Activated CD8-positive, alpha-beta memory T cell treated with anti-CD3 and anti-CD28 coated beads for 4 hours (primary cell): ENCODE data around the gene CNTNAP2.

Experiments
- DNase-seq, 2 donors: peaks; one replicate each; pipeline ENCODE4 v3.0.0-alpha.2; 2020; ENCODE audit warnings: low read depth in 2 of 2

CNTNAP2 gene

GRCh38 chr7:147916573-147916972 is 1800.0 kb downstream of the CNTNAP2 start:
- no peak for DNase-seq

GRCh38 chr7:147923841-147924240 is 1807.2 kb downstream of the CNTNAP2 start:
- DNase-seq = no peak

GRCh38 chr7:147937428-147937827 is 1820.8 kb downstream of the CNTNAP2 start:
- no peak for DNase-seq

GRCh38 chr7:147941381-147941780 is 1824.8 kb downstream of the CNTNAP2 start:
- DNase-seq = no peak

GRCh38 chr7:147944321-147944720 is 1827.7 kb downstream of the CNTNAP2 start:
- DNase-seq = no peak

- DNase-seq = no peak
Measured at GRCh38 chr7:147952918-147953317, 1836.3 kb downstream of the CNTNAP2 start.

GRCh38 chr7:147968046-147968610 is 1851.5 kb downstream of the CNTNAP2 start:
- DNase-seq = no peak

- DNase-seq = no peak
Measured at GRCh38 chr7:147971606-147972110, 1855.1 kb downstream of the CNTNAP2 start.

- no peak for DNase-seq
Measured at GRCh38 chr7:147978201-147978600, 1861.6 kb downstream of the CNTNAP2 start.

- DNase-seq = no peak
Measured at GRCh38 chr7:147978651-147979050, 1862.0 kb downstream of the CNTNAP2 start.

- DNase-seq = no peak
Measured at GRCh38 chr7:147980826-147981813, 1864.5 kb downstream of the CNTNAP2 start.

GRCh38 chr7:147982307-147982706 is 1865.7 kb downstream of the CNTNAP2 start:
- no peak for DNase-seq

GRCh38 chr7:147984265-147984664 is 1867.7 kb downstream of the CNTNAP2 start:
- DNase-seq = no peak

- DNase-seq = no peak
Measured at GRCh38 chr7:147990079-147990478, 1873.5 kb downstream of the CNTNAP2 start.

GRCh38 chr7:147990942-147991341 is 1874.3 kb downstream of the CNTNAP2 start:
- no peak for DNase-seq

GRCh38 chr7:147992698-147993097 is 1876.1 kb downstream of the CNTNAP2 start:
- DNase-seq = no peak

- DNase-seq = no peak
Measured at GRCh38 chr7:147997636-147998035, 1881.0 kb downstream of the CNTNAP2 start.

- DNase-seq = no peak
Measured at GRCh38 chr7:147999962-148000361, 1883.4 kb downstream of the CNTNAP2 start.

- DNase-seq = no peak
Measured at GRCh38 chr7:148011753-148012152, 1895.2 kb downstream of the CNTNAP2 start.

GRCh38 chr7:148014001-148014400 is 1897.4 kb downstream of the CNTNAP2 start:
- no peak for DNase-seq

GRCh38 chr7:148014541-148014940 is 1897.9 kb downstream of the CNTNAP2 start:
- DNase-seq = no peak

- DNase-seq = no peak
Measured at GRCh38 chr7:148017126-148017525, 1900.5 kb downstream of the CNTNAP2 start.

GRCh38 chr7:148020679-148021078 is 1904.1 kb downstream of the CNTNAP2 start:
- no peak for DNase-seq
